ENCODE data around the gene DOLPP1. TPM values are rescaled to one million over a fixed set of nuclear protein-coding genes. Genes with fewer than 3 reads are reported as not detected.

The DOLPP1 gene
- total RNA-seq, 1 donor from 2014 or later: 15.5 TPM

GRCh38 chr9:129069862-129070641 is 10.9 kb upstream of the DOLPP1 start:
- DNase-seq (ENCODE audit: low read depth): no peak
- H3K27me3 ChIP-seq (ENCODE audit: control insufficient read depth, insufficient read depth, low read length): no peaks in the 10 kb centered on the region
- no peak overlapping the region for H3K4me3 ChIP-seq (ENCODE audit: low read depth, low read length)
- no peak for TF ChIP-seq CTCF (IDR thresholded peaks at IDR 0.05; ENCODE audit: insufficient read depth, low read length, poor library complexity, severe bottlenecking)
- peaks cover 3% of the 10 kb centered on the region for H3K36me3 ChIP-seq (ENCODE audit: control insufficient read depth, insufficient read depth, low read length)

GRCh38 chr9:129070696-129071525 is 10.0 kb upstream of the DOLPP1 start:
- TF ChIP-seq CTCF (IDR thresholded peaks at IDR 0.05; ENCODE audit: insufficient read depth, low read length, poor library complexity, severe bottlenecking): no peak
- no peak for DNase-seq (ENCODE audit: low read depth)
- Histone ChIP-seq H3K36me3 (ENCODE audit: control insufficient read depth, insufficient read depth, low read length) (peaks cover 3% of the 10 kb centered on the region), H3K4me3 (ENCODE audit: low read depth, low read length) (no peak overlapping the region), H3K27me3 (ENCODE audit: control insufficient read depth, insufficient read depth, low read length) (no peaks in the 10 kb centered on the region)

- Histone ChIP-seq H3K27me3 (ENCODE audit: control insufficient read depth, insufficient read depth, low read length) (no peaks in the 10 kb centered on the region), H3K36me3 (ENCODE audit: control insufficient read depth, insufficient read depth, low read length) (peaks cover 3% of the 10 kb centered on the region), H3K4me3 (ENCODE audit: low read depth, low read length) (no peak overlapping the region)
- TF ChIP-seq CTCF (IDR thresholded peaks at IDR 0.05; ENCODE audit: insufficient read depth, low read length, poor library complexity, severe bottlenecking): no peak
- no peak for DNase-seq (ENCODE audit: low read depth)
These were observed 9.3 kb upstream of the DOLPP1 start for GRCh38 chr9:129071526-129072126.

- peaks cover 3% of the 10 kb centered on the region for H3K36me3 ChIP-seq (ENCODE audit: control insufficient read depth, insufficient read depth, low read length)
- TF ChIP-seq CTCF (IDR thresholded peaks at IDR 0.05; ENCODE audit: insufficient read depth, low read length, poor library complexity, severe bottlenecking): no peak
- H3K4me3 ChIP-seq (ENCODE audit: low read depth, low read length): no peak overlapping the region
- H3K27me3 ChIP-seq (ENCODE audit: control insufficient read depth, insufficient read depth, low read length): no peaks in the 10 kb centered on the region
- DNase-seq (ENCODE audit: low read depth): no peak
These were observed 8.7 kb upstream of the DOLPP1 start for GRCh38 chr9:129072171-129072570.

- DNase-seq (ENCODE audit: low read depth): no peak
- no peaks in the 10 kb centered on the region for H3K27me3 ChIP-seq (ENCODE audit: control insufficient read depth, insufficient read depth, low read length)
- no peak overlapping the region for H3K4me3 ChIP-seq (ENCODE audit: low read depth, low read length)
- H3K36me3 ChIP-seq (ENCODE audit: control insufficient read depth, insufficient read depth, low read length): peaks cover 2% of the 10 kb centered on the region
- no peak for TF ChIP-seq CTCF (IDR thresholded peaks at IDR 0.05; ENCODE audit: insufficient read depth, low read length, poor library complexity, severe bottlenecking)
These were observed 7.5 kb upstream of the DOLPP1 start for GRCh38 chr9:129073404-129073803.

All from kidney epithelial cell (primary cell).